CD14-positive monocyte (primary cell): Measurements from ENCODE around the gene ANGPTL2. TPM values are rescaled to one million over a fixed set of nuclear protein-coding genes. Genes with fewer than 3 reads are reported as not detected.

Experiments used
- DNase-seq, 3 donors: peaks; one replicate each; pipeline ENCODE4 v3.0.0-alpha.2; 2011 to 2022
- H2AFZ ChIP-seq: 2 replicates; pipeline ENCODE4 v1.6.0; 2012; ENCODE audit warnings: mild to moderate bottlenecking, low read depth, low read length, inconsistent platforms; ENCODE audit not compliant: insufficient read depth, poor library complexity, severe bottlenecking
- H3K27ac ChIP-seq, 2 donors: 1 replicate in 1 of 2; 2 replicates in 1 of 2; pipeline ENCODE4 v1.5.1; 2012 to 2013; ENCODE audit warnings: low read length in 2 of 2, control low read depth in 1 of 2, inconsistent platforms in 1 of 2, low read depth in 1 of 2, mild to moderate bottlenecking in 1 of 2
- H3K27me3 ChIP-seq, 2 donors: one replicate each; pipeline versions ENCODE4 v1.6.0 to v1.6.1; 2011 to 2013; ENCODE audit warnings: low read length in 2 of 2; ENCODE audit not compliant: control insufficient read depth in 2 of 2, insufficient read depth in 2 of 2
- H3K36me3 ChIP-seq, 2 donors: replicated peaks in 1 of 2; 1 replicate in 1 of 2; 2 replicates in 1 of 2; pipeline versions ENCODE4 v1.5.1 to v1.6.1; 2012 to 2013; ENCODE audit warnings: low read length in 2 of 2, control low read depth in 1 of 2, inconsistent platforms in 1 of 2, mild to moderate bottlenecking in 1 of 2; ENCODE audit not compliant: insufficient read depth in 2 of 2, control insufficient read depth in 1 of 2
- H3K4me1 ChIP-seq, 2 donors: 1 replicate in 1 of 2; 2 replicates in 1 of 2; pipeline versions ENCODE4 v1.5.1 to v1.6.1; 2012 to 2013; ENCODE audit warnings: low read length in 2 of 2, control low read depth in 1 of 2, inconsistent platforms in 1 of 2, mild to moderate bottlenecking in 1 of 2, moderate library complexity in 1 of 2; ENCODE audit not compliant: insufficient read depth in 2 of 2, control insufficient read depth in 1 of 2
- H3K4me2 ChIP-seq: replicated peaks from 2 replicates; pipeline ENCODE3; 2012; ENCODE audit warnings: low read length, moderate library complexity, mild to moderate bottlenecking; ENCODE audit not compliant: poor library complexity, severe bottlenecking; ENCODE audit errors: extremely low read depth
- H3K4me3 ChIP-seq, 3 experiments: fragments of 200-600 bp in 1 of 3; sonication (generic) in 1 of 3; replicated peaks in 1 of 3; 1 replicate in 2 of 3; 2 replicates in 1 of 3; pipeline ENCODE4 v1.5.1; 2011 to 2013; ENCODE audit warnings: low read length in 3 of 3, mild to moderate bottlenecking in 3 of 3, control low read depth in 2 of 3, low read depth in 2 of 3, inconsistent platforms in 1 of 3, moderate library complexity in 1 of 3
- H3K79me2 ChIP-seq: 2 replicates; pipeline ENCODE4 v1.6.0; 2012; ENCODE audit warnings: mild to moderate bottlenecking, control low read depth, inconsistent platforms, low read length, moderate library complexity; ENCODE audit not compliant: insufficient read depth
- H3K9ac ChIP-seq: 2 replicates; pipeline ENCODE4 v1.6.0; 2017; ENCODE audit warnings: low read length, mild to moderate bottlenecking; ENCODE audit not compliant: insufficient read depth, poor library complexity, severe bottlenecking
- H3K9me3 ChIP-seq, 2 donors: replicated peaks in 1 of 2; 1 replicate in 1 of 2; 2 replicates in 1 of 2; pipeline versions ENCODE4 v1.5.1 to v1.6.1; 2012 to 2013; ENCODE audit warnings: low read length in 2 of 2, control low read depth in 1 of 2; ENCODE audit not compliant: control insufficient read depth in 1 of 2, insufficient read depth in 1 of 2
- H4K20me1 ChIP-seq: 2 replicates; pipeline ENCODE4 v1.6.0; 2012; ENCODE audit warnings: mild to moderate bottlenecking, low read length, control low read depth, moderate library complexity; ENCODE audit not compliant: insufficient read depth
- H3K27ac Mint-ChIP-seq, 7 donors: one replicate each; pipeline ENCODE4 v1.8.0; 2020; ENCODE audit warnings: mild to moderate bottlenecking in 7 of 7, mixed read lengths in 7 of 7, moderate library complexity in 6 of 7, inconsistent platforms in 2 of 7
- H3K27me3 Mint-ChIP-seq, 3 donors: one replicate each; pipeline ENCODE4 v1.8.0; 2021 to 2022; ENCODE audit warnings: low read depth in 3 of 3, mild to moderate bottlenecking in 3 of 3, mixed read lengths in 3 of 3, moderate library complexity in 3 of 3, inconsistent platforms in 1 of 3
- H3K36me3 Mint-ChIP-seq, 2 donors: one replicate each; pipeline ENCODE4 v1.8.0; 2020; ENCODE audit warnings: mixed read lengths in 2 of 2, inconsistent platforms in 1 of 2, mild to moderate bottlenecking in 1 of 2
- H3K4me1 Mint-ChIP-seq: one replicate; pipeline ENCODE4 v1.8.0; 2020; ENCODE audit warnings: mild to moderate bottlenecking, mixed read lengths
- H3K4me3 Mint-ChIP-seq, 2 donors: one replicate each; pipeline ENCODE4 v1.8.0; 2020; ENCODE audit warnings: mild to moderate bottlenecking in 2 of 2, mixed read lengths in 2 of 2, moderate library complexity in 1 of 2
- H3K9me3 Mint-ChIP-seq, 7 donors: one replicate each; pipeline ENCODE4 v1.8.0; 2020 to 2022; ENCODE audit warnings: mixed read lengths in 7 of 7, mild to moderate bottlenecking in 6 of 7, moderate library complexity in 6 of 7, inconsistent platforms in 2 of 7
- WGBS: methylation state at CpG from one replicate; pipeline ENCODE4 v1.1.5; 2013; ENCODE audit warnings: missing lambda C conversion rate; ENCODE audit not compliant: insufficient coverage; 5-methylcytosine and 5-hydroxymethylcytosine counted together
- intact Hi-C, 2 donors: fragments of 100-400 bp; cut with micrococcal nuclease; formaldehyde crosslinking; loops; one replicate each; pipeline versions ENCODE4 v1.15.0 to v1.15.1; 2023
- polyA plus RNA-seq, 3 donors: library from polyadenylated mRNA; depleted of rRNA in 1 of 3; unstranded in 2 of 3; stranded (reverse) in 1 of 3; fragments of 300-500 nt in 2 of 3; fragments of >200 nt in 1 of 3; fragmentation: Illumina TruSeq in 2 of 3; gene quantifications; 1 replicate in 2 of 3; 2 replicates in 1 of 3; pipeline ENCODE4 v1.2.3, GENCODE V29; 2012 to 2021
- TF ChIP-seq, protein P1 (sequence below): fragments of 200-600 bp; IDR thresholded peaks from one replicate; pipeline ENCODE4 v1.8.0; 2022; ENCODE audit warnings: antibody characterized with exemption, mild to moderate bottlenecking

ANGPTL2 gene
- polyA plus RNA-seq, 3 donors: not detected

DNA sequence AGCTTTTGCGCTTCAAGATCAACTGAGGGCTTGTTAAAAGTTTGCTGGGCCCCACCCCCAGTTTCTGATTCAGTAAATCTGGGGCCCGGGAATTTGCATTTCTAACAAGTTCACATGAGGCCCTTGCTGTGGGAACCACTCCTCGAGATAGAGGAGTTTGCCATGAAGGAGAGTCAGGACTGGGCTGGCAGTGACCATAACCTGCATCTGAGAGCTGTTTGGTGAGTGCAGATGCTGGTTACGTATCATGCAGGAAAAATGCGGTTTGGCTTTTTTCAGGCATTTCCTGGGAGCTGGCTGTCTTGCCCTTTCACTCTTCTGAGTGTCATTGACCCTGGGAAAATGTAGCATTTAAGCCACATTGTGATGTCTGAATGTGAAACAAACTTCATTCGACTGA, 9.4 kb upstream of the ANGPTL2 start:
- no peaks in the 10 kb centered on the region for H3K9me3 ChIP-seq
- Mint-ChIP-seq H3K27ac (peak overlapping the region in 1 of 7 donors; percentile 25), H3K4me1 (peaks cover 19% of the 10 kb centered on the region), H3K36me3 (no peaks in the 10 kb centered on the region), H3K9me3 (no peaks in the 10 kb centered on the region), H3K4me3 (no peak overlapping the region), H3K27me3 (peaks cover 6 to 13% (median 6%) of the 10 kb centered on the region in 3 donors)
- no peaks in the 10 kb centered on the region for H4K20me1 ChIP-seq
- H3K4me2 ChIP-seq: no peak overlapping the region
- intact Hi-C loops: no loop called here
- 87% methylated on average over 3 of the region's 6 CpGs for WGBS
- no peak overlapping the region for H3K27ac ChIP-seq
- H3K4me3 ChIP-seq: no peak overlapping the region
- H3K36me3 ChIP-seq: no peaks in the 10 kb centered on the region
- H3K79me2 ChIP-seq: no peaks in the 10 kb centered on the region
- TF ChIP-seq, protein P1, sequence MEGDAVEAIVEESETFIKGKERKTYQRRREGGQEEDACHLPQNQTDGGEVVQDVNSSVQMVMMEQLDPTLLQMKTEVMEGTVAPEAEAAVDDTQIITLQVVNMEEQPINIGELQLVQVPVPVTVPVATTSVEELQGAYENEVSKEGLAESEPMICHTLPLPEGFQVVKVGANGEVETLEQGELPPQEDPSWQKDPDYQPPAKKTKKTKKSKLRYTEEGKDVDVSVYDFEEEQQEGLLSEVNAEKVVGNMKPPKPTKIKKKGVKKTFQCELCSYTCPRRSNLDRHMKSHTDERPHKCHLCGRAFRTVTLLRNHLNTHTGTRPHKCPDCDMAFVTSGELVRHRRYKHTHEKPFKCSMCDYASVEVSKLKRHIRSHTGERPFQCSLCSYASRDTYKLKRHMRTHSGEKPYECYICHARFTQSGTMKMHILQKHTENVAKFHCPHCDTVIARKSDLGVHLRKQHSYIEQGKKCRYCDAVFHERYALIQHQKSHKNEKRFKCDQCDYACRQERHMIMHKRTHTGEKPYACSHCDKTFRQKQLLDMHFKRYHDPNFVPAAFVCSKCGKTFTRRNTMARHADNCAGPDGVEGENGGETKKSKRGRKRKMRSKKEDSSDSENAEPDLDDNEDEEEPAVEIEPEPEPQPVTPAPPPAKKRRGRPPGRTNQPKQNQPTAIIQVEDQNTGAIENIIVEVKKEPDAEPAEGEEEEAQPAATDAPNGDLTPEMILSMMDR: no peak
- H3K9ac ChIP-seq: no peak overlapping the region
- H3K27me3 ChIP-seq: peaks cover 0 to 3% of the 10 kb centered on the region in 2 donors
- peak overlapping the region; percentile 30 for H2AFZ ChIP-seq
- no peak for DNase-seq
- peaks cover 7 to 8% of the 10 kb centered on the region in 2 donors for H3K4me1 ChIP-seq

DNA sequence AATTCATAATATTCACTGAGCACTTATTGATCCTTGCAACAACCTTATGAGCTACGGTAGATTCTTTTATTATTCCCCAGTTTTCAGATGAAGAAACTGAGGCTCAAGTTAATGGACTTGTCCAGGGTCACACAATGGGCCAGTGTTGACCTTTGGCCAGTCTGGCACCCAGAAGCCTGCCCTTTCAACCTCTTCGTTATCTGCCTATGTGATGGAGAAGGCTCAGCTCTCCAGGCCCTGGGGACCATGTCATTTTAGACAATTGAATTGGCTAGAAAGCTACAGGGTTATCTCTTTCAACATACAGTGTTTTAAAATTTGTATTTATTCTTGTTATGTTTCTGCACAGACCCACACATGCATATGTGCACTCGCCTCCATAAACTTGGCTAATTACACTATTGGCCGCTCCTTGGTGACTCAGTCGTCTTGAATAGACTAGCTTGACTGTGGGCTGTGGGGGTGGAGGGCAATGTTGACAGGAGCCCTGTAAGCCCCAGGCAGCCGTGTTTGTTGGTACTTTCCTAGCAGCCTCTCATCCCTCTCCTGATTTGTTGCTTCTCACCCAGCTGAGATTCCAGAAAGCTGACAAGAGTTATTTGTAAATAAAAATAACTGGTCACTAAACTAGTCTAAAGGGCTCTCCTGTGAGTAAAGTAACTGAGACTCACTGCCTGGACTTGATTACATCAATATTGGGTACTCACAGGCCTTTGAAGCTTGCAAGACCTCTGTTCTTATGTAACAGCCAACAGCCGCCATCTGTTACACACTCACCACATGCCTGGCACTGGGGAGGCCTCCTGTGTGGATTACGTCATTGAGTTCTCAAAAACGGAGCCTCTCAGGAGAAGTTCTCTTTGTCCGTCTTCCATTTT, 8.5 kb upstream of the ANGPTL2 start:
- Histone ChIP-seq H4K20me1 (no peaks in the 10 kb centered on the region), H3K79me2 (no peaks in the 10 kb centered on the region), H3K27ac (no peak overlapping the region), H3K27me3 (peaks cover 0 to 7% of the 10 kb centered on the region in 2 donors), H2AFZ (peak overlapping the region; percentile 30), H3K9me3 (no peaks in the 10 kb centered on the region), H3K36me3 (no peaks in the 10 kb centered on the region), H3K4me2 (no peak overlapping the region), H3K4me1 (peaks cover 7 to 8% of the 10 kb centered on the region in 2 donors), H3K9ac (no peak overlapping the region), H3K4me3 (no peak overlapping the region)
- peaks cover 0 to 2% (median 0%) of the 10 kb centered on the region in 7 donors for H3K9me3 Mint-ChIP-seq
- H3K36me3 Mint-ChIP-seq: no peaks in the 10 kb centered on the region
- H3K4me1 Mint-ChIP-seq: peaks cover 19% of the 10 kb centered on the region
- H3K27me3 Mint-ChIP-seq: peaks cover 1 to 15% (median 13%) of the 10 kb centered on the region in 3 donors
- peak; percentile 42 to 73 (median 44) for DNase-seq
- intact Hi-C loops: no loop called here
- 0% methylated on average over 2 of the region's 10 CpGs for WGBS
- H3K4me3 Mint-ChIP-seq: no peak overlapping the region
- TF ChIP-seq, protein P1: no peak
- peak overlapping the region in 4 of 7 donors; percentile 16 to 51 (median 28) for H3K27ac Mint-ChIP-seq
